Measurements from ENCODE around the gene HLX.

DNA sequence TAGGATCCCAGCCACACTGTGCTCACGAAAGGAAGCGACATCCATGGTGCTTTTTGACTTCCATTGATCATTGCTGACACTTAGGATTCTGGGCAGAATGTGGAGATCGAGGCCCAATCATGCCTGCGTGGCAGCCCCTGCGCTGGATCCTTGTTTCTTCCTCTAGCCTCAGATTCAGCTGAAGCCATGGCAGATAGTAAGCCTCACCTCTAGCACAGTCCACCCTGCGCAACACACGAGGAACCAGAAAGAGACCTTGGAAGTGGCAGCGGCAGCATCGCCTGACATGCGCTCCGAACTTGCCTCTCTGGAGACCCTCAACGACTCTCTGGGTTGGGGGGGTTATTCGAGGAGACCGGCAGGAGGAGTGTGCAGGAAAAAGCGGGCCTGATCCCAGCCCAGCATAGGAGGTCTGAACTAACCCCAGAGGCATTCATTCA lies 10.6 kb downstream of the HLX start:
- TF ChIP-seq, protein P1, sequence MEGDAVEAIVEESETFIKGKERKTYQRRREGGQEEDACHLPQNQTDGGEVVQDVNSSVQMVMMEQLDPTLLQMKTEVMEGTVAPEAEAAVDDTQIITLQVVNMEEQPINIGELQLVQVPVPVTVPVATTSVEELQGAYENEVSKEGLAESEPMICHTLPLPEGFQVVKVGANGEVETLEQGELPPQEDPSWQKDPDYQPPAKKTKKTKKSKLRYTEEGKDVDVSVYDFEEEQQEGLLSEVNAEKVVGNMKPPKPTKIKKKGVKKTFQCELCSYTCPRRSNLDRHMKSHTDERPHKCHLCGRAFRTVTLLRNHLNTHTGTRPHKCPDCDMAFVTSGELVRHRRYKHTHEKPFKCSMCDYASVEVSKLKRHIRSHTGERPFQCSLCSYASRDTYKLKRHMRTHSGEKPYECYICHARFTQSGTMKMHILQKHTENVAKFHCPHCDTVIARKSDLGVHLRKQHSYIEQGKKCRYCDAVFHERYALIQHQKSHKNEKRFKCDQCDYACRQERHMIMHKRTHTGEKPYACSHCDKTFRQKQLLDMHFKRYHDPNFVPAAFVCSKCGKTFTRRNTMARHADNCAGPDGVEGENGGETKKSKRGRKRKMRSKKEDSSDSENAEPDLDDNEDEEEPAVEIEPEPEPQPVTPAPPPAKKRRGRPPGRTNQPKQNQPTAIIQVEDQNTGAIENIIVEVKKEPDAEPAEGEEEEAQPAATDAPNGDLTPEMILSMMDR (IDR thresholded peaks at IDR 0.05), result no peak
- no peak for TF ChIP-seq POLR2A (IDR thresholded peaks at IDR 0.05)
- no peak for TF ChIP-seq POLR2AphosphoS5 (IDR thresholded peaks at IDR 0.05; ENCODE audit: insufficient read depth in 1 of 2, low read depth in 1 of 2)

All from vagina (tissue), 2 donors.